ENCODE results near the gene ZBTB20. TPM values are rescaled to one million over a fixed set of nuclear protein-coding genes. Genes with fewer than 3 reads are reported as not detected.

Gene ZBTB20
- total and polyA plus RNA-seq, 2 of the 4 experiments (the other 2 are of a cell fraction), result 0.75 to 14.7 TPM

- WGBS, 2 experiments (ENCODE audit: extremely low coverage in 2 of 2, insufficient read length in 1 of 2), result no CpG with 5 or more reads among the region's 4 CpGs
- no peak overlapping the region; the same call in 1 of the 2 replicates for H3K18ac ChIP-seq (ENCODE audit: low read depth, low read length)
- H3K27ac ChIP-seq (ENCODE audit: insufficient read depth, low read length), result no peak overlapping the region
- H2BK5ac ChIP-seq (ENCODE audit: low read depth, low read length, poor library complexity, severe bottlenecking), result peak overlapping the region; percentile 78
- CTCF ChIA-PET, result interaction anchor here (0.5 to 1.2 kb wide), 5 partner anchors 12 to 545 kb away, joined by 3 to 4 read pairs (median 3); no protein-coding TSS in a partner anchor
- in situ Hi-C loops (cut with MboI; ENCODE audit: low sequenced_read_pairs) (no loop called here), dilution Hi-C loops (cut with HindIII; ENCODE audit: low sequenced_read_pairs, unreplicated experiment) (no loop called here), intact Hi-C loops (cut with micrococcal nuclease) (no loop called here)
- peak; percentile 56 for ATAC-seq (ENCODE audit: low read depth)
- H3K4ac ChIP-seq (ENCODE audit: low read depth, low read length), result no peak overlapping the region
- no peaks in the 10 kb centered on the region for H3K36me3 ChIP-seq (ENCODE audit: control insufficient read depth, insufficient read depth, low read length)
- no peak overlapping the region for H2BK120ac ChIP-seq (ENCODE audit: low read depth, low read length)
- no peak overlapping the region for H3K14ac ChIP-seq (replicated peaks; ENCODE audit: low read depth, low read length)
- peaks cover 7 to 34% of the 10 kb centered on the region in 2 experiments; a peak in 2 of 4 replicates for H3K79me1 ChIP-seq (ENCODE audit: low read depth in 1 of 2, low read length in 2 of 2)
- H3K9me3 ChIP-seq (ENCODE audit: control insufficient read depth, insufficient read depth, low read length), result no peaks in the 10 kb centered on the region
- POLR2A ChIA-PET (ENCODE audit: unreplicated experiment), result interaction anchor here (0.6 kb wide), 1 partner anchor 8 kb away, joined by 5 read pairs; no protein-coding TSS in a partner anchor
- H3K4me2 ChIP-seq (ENCODE audit: low read depth, low read length), result no peak overlapping the region; the same call in 1 of the 2 replicates
- H2BK20ac ChIP-seq (ENCODE audit: low read depth, low read length), result no peak overlapping the region
- no peaks in the 10 kb centered on the region for H3K27me3 ChIP-seq (ENCODE audit: control insufficient read depth, insufficient read depth, low read length)
- H3K23ac ChIP-seq (ENCODE audit: low read depth, low read length), result no peak overlapping the region
- peaks cover 4% of the 10 kb centered on the region; the same call in 1 of the 2 replicates for H3K9me1 ChIP-seq (ENCODE audit: insufficient read depth, low read length)
- DNase-seq, result peak; percentile 84
- H4K5ac ChIP-seq (ENCODE audit: low read depth, low read length), result peak overlapping the region; percentile 45; the same call in 1 of the 2 replicates
- no peak overlapping the region for H2AK9ac ChIP-seq (replicated peaks; ENCODE audit: low read depth, low read length, poor library complexity)
- 0 out of 2 replicates have a peak, but pooled peaks cover 5% of the 10 kb centered on the region for H4K20me1 ChIP-seq (ENCODE audit: insufficient read depth, low read length)
- no peak overlapping the region for H2AFZ ChIP-seq (replicated peaks; ENCODE audit: low read length, poor library complexity)
- H3K4me3 ChIP-seq (ENCODE audit: insufficient read depth, low read depth, low read length), result no peak overlapping the region
- H3K4me1 ChIP-seq (ENCODE audit: control insufficient read depth, insufficient read depth, low read length), result peaks cover 7% of the 10 kb centered on the region
- TF ChIP-seq FOS (IDR thresholded peaks at IDR 0.05; ENCODE audit: low read depth, low read length) (peak; percentile 76), RAD21 (IDR thresholded peaks at IDR 0.05; ENCODE audit: low read length) (0 out of 2 replicates have a peak, but pooled peaks have one; percentile 13), USF2 (IDR thresholded peaks at IDR 0.05; ENCODE audit: low read depth, low read length) (no peak)
- H4K91ac ChIP-seq (ENCODE audit: insufficient read depth, low read depth, low read length), result no peak overlapping the region
- no peak overlapping the region for H3K9ac ChIP-seq (ENCODE audit: low read depth, low read length)
- peak overlapping the region in 1 of 2 experiments; percentile 40; a peak in 1 of 4 replicates for H4K8ac ChIP-seq (ENCODE audit: low read depth in 2 of 2, low read length in 2 of 2)
- H2AK5ac ChIP-seq (ENCODE audit: low read depth, low read length), result no peak overlapping the region
- H3K56ac ChIP-seq (ENCODE audit: extremely low read depth, insufficient read depth, low read length), result no peak overlapping the region
- H2BK15ac ChIP-seq (ENCODE audit: low read depth, low read length), result no peak overlapping the region
- BruUV-seq (replicated peaks), result no TSS peak
Observed at GRCh38 chr3:114551770-114552526, 595.1 kb downstream of the ZBTB20 start.

Data from IMR-90 (cell line).